ENCODE data around the gene NCF4.

Gene NCF4

GRCh38 chr22:36924151-36924698 lies 63.4 kb downstream of the NCF4 start:
- DNase-seq, result no peak

DNA sequence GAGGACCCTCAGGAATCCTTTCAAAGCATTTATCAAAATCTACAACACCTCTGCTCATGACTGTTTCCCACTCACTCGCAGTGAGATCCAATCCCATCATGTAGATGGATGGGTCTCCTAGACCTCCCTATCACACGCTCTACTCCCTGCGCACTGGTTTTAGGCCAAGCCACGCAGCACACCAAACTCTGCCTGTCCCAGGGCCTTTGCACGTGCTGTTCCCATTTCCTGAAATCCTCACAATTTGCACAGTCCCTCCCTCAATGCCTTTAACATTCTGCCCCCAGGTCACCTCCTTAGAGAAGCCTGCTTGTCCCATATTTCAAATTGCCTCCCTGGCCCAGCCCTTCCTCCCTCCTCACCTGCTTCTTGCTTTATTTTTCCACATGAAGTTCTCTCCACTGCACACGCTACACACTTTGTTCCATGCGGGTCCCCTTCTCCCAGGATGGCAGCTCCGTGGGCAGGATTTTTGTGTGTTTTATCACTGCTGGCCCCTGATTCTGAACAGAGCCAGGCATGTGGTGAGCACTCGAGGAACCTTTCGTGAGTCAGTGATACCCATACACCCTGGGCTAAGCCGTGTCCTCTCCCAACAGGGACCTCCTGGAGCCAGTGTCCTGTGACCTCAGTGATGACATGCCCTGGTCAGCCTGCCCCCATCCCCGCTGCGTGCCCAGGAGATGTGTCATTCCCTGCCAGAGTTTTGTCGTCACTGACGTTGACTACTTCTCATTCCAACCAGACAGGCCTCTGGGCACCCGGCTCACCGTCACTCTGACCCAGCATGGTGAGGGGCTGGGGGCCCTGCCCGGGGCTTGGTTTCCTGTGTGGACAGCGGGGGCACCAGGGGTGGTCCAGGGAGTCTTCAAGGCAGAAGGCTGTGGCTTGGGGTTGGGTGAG lies 64.8 kb downstream of the NCF4 start:
- no peak for DNase-seq

DNA sequence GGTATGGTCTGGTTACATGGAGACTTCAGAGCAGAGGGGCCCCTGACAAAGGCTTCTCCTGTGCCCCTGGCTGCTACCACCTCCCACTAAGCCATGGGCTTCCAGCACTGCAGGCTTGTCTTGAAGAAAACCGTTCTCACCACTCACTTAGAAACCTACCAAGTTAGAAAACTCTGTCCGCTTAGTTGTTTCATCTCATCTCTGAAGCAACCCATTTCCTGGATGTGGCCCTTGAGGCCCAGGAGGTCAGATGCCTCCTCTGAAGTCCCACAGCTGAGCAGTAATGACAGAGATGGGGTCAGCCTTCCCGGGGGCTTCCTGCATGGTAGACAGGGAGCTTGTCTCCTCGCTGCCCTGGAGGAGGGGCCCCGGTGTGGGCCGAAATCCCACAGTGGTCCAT lies 65.5 kb downstream of the NCF4 start:
- DNase-seq, result no peak

- no peak for DNase-seq
Measured at GRCh38 chr22:36926721-36927435, 66.1 kb downstream of the NCF4 start.
